ENCODE data around the gene DNAH12.

Gene DNAH12

GRCh38 chr3:57292897-57293526 is 251.1 kb downstream of the DNAH12 start:
- no peak for DNase-seq

DNA sequence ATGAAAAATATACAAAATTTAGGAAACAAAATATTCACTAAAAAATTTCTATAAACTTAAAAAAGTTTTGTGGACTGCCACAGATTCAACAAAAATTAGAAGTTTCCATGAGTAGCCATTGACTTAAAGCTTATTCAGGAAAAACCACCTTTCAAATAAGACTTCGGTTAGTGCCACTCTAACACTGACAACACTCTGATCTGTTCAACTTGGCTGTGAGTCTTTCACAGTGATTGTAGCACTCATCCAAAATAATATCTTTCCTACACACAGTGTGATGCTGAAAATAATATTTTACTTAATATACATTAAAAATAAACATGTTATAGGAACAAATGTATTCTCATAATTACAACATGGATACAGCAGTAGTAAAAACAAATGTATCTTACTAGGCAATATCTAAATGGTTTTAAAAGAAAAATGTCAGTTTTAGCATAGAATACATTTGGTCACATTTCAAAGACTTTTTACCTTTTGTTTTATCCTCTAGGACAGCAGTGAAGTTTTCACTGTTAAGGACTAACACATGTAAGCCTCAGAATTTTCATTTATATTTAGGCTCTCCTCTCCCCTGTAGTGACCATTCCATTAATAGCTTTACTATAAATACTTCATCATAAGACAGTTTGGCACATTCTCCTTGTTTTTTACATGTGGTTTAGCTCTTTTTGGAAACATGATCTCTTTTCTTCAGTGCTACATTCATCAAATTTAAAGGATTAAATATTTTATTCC is 251.8 kb downstream of the DNAH12 start, which contains the start of gene ASB14:
ASB14 (minus strand) TSS at position 527 of the 738 bp plus-strand sequence. CDS start 652 bp downstream, outside the sequence.
- no peak for DNase-seq

DNA sequence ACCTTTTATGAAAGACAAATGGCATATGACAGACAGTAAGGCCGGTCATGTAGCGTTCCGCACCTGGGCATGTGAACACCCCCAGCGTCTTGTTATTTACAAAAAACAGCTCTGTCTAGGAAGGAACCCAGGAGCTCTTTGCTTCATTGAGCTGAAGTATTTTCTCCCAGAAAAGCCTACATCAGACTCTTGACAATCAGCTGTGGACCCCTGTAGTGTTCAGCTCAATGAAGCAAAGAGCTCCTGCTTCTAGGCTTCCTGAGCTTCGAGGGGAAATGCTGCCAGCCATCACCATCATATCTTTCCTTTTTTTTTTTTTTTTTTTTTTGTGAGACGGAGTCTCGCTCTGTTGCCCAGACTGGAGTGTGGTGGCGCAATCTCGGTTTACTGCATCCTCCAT is 255.7 kb downstream of the DNAH12 start:
- DNase-seq = no peak

- DNase-seq = no peak
These were observed 256.9 kb downstream of the DNAH12 start for GRCh38 chr3:57287205-57287604.

- no peak for DNase-seq
These were observed 260.8 kb downstream of the DNAH12 start for GRCh38 chr3:57283334-57283733.

GRCh38 chr3:57281715-57282114 is 262.4 kb downstream of the DNAH12 start:
- DNase-seq = no peak

DNA sequence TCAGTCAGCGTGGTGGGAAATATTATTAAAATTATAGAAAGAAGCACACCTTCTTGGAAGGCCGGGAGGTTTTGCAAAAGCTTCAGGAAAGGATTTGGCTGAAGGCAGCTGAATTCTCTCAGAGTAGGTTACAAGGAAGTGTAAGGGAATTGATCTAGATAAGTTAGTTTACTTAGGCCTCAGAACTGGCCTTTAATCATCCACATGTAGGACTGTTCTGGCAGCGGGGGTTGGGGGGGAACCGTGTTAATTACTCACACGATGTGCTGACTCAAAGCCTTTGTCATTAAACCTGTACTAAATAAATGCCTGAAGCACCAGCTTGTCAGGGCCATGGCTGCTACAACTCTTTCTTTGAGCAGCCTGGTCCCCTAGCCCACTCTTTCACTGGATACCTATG is 264.5 kb downstream of the DNAH12 start:
- no peak for DNase-seq

- DNase-seq = no peak
These were observed 265.9 kb downstream of the DNAH12 start for GRCh38 chr3:57278237-57278636.

DNA sequence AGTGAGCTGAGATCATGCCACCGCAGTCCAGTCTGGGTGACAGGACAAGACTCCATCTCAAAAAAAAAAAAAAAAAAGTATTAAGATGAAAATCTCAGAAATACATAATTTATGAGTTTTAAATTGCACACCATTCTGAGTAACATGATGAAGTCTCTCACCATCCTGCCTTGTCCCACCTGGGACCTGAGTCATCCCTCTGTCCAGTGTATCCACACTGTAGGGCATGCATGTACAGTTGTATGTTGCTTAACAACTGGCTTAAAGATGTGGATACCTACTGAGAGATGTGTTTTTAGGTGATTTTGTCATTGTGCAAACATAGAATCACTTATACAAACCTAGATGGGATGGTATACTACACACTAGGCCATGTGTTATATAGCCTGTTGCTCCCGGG is 268.8 kb downstream of the DNAH12 start:
- DNase-seq = no peak

GRCh38 chr3:57274845-57275244 is 269.3 kb downstream of the DNAH12 start:
- no peak for DNase-seq

DNA sequence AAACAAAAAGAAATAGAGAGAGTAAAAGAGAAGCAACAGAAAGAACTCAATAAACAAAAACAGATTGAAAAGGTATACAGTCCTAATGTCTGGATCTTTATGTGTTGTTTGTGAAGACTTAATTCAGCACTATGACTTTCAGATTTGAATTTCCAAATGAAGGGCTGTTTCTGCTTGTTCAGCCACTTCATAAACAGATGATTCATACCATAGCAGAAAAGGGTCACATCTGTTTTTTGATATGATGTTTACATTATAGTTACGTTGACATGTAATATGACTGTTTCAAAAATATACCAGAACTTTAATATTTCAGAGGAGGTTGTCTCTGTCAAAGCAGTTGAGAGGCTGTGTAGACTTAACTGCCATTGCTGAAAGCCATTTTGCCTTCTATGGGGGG is 275.7 kb downstream of the DNAH12 start:
- no peak for DNase-seq

DNA sequence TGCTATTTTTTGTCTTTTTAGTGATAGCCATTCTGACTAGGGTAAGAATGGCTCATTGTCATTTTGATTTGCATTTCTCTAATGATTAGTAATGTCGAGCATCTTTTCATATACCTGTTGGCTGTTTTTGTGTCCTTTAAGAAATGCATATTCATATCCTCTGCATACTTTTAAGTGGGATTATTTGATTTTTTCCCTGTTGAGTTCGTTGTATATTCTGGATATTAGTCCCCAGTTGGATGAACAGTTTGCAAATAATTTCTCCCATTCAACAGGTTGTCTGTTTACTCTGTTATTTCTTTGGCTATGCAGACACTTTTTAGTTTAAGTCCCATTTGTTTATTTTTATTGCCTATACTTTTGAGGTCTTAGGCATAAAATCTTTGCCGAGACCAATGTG is 282.2 kb downstream of the DNAH12 start:
- DNase-seq = no peak

GRCh38 chr3:57261119-57261518 is 283.0 kb downstream of the DNAH12 start:
- DNase-seq = no peak

GRCh38 chr3:57257678-57258077 is 286.5 kb downstream of the DNAH12 start:
- DNase-seq = no peak

- no peak for DNase-seq
These were observed 287.3 kb downstream of the DNAH12 start for GRCh38 chr3:57256844-57257243.

GRCh38 chr3:57252404-57252803 is 291.7 kb downstream of the DNAH12 start:
- no peak for DNase-seq

- no peak for DNase-seq
These were observed 299.2 kb downstream of the DNAH12 start for GRCh38 chr3:57244946-57245345.

All from activated T-cell treated with anti-CD3 and anti-CD28 coated beads, Interleukin-2, amount 50 U/mL, for 1 hour (primary cell).